ENCODE results near the gene PSMB1.

Gene PSMB1

DNA sequence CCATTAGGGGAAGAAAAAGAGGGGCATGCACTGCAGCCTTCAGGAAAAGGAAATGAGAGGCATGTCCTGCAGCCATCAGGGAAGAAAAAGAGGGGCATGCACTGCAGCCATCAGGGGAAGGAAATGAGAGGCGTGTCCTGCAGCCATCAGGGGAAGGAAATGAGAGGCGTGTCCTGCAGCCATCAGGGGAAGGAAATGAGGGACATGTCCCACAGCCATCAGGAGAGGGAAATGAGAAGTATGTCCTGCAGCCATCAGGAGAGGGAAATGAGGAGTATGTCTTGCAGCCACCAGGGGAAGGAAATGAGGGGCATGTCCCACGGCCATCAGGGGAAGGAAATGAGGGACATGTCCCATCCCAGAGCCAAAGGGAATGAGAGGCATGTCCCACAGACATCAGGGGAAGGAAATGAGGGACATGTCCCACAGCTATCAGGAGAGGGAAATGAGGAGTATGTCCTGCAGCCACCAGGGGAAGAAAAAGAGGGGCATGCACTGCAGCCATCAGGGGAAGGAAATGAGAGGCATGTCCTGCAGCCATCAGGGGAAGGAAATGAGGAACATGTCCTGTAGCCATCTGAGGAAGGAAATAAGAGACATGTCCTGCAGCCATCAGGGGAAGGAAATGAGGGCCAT lies 52.0 kb downstream of the PSMB1 start:
- no peak for DNase-seq

DNA sequence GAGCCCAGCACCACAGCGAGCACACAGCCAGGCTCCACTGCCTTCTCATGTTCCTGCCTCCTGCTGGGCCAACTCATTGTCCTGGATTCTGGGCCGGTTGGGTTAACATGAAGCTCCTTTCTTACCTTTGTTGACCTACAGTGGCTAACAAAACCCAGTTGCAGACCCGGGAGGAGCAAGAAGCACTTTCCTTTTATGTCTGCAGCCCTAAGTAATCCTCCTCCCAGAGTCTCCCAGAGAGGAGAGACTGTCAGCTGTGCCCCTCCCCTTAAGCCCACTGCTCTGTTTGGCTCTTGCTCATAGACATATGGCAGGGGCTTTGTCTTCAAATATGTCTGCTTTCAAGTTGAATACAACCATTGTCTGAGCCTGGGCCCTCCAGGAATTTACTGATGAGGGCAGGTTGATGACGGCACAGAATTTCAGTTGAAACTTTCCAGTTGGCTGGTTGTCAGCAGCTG lies 55.2 kb downstream of the PSMB1 start:
- DNase-seq, result no peak

DNA sequence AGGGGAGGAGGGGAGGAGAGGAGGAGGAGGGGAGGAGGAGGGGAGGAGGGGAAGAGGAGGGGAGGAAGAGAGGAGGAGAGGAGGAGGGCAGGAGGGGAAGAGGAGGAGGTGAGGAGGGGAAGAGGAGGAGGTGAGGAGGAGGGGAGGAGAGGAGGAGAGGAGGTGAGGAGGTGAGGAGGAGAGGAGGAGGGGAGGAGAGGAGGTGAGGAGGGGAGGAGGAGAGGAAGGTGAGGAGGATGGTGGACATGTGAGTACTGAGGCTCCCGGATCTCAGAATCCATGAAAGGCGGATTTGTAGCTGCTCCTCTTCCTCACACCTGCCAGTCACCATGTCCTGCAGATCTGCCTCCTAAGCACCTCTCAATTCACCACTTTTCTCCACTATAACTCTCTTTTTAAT lies 59.8 kb downstream of the PSMB1 start:
- DNase-seq, result no peak

DNA sequence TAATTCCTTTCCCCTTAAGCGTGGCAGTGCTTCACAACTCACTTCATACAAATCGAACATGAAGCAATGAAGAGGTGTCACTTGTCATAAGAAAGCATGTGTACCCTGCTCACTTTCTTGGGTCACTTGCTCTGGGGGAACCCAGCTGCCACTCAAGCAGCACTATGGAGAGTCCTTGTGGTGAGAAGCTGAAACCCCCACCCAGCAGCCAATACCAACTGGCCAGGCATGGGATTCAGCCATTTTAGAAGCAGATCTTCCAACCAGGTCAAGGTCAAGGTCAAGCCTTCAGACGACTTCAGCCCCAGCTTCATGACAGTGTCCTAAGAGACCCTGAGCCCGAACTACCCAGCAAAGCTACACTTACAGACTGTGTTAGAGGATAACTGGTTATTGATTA lies 62.8 kb downstream of the PSMB1 start:
- DNase-seq, result no peak

DNA sequence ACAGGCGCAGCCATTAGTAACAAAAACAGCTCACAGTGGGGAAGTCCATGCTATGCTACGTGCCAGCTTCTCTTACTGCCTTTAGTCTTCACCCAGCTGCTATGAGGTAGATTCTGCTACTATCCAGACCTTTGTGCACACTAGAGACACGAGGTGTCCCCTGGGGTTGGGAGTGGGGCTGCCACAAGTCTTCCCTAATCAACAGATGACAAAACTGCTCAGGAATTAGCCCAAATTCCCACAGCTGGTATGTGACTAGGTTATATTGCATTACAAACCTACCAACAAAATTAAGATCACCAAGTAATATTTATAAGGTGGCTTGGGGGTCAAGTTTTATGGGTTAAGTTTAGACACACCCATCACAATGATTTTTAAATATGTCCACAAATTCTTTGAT lies 63.3 kb downstream of the PSMB1 start:
- no peak for DNase-seq

DNA sequence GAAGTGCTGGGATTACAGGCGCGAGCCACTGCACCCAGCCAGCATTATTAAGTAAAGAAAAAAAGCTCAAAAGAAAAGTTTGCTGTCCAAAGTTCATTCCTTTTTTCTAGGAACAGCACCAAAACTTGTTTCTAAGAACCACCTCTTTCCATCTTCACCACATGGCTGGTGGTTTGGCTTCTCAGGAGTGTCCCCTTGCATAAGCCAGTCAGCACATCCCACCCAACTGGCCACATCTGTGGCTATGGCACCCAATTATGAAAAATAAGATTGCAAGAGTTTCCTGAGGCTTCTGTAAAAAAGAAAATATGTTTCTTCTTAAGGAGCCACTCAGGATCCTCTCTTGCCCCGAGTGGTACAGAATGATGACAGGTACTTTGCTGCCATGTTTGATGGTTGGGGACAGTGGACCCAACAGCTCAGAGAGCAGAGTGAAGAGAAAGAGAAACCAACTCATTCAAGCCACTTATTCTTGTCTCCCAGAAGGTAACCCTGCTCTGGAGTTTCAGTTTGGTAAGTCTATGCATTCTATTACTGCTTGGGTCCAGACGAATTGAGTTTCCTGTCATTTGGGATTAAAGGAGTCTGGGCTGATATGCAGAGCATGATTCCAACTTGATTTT lies 65.3 kb downstream of the PSMB1 start:
- no peak for DNase-seq

DNA sequence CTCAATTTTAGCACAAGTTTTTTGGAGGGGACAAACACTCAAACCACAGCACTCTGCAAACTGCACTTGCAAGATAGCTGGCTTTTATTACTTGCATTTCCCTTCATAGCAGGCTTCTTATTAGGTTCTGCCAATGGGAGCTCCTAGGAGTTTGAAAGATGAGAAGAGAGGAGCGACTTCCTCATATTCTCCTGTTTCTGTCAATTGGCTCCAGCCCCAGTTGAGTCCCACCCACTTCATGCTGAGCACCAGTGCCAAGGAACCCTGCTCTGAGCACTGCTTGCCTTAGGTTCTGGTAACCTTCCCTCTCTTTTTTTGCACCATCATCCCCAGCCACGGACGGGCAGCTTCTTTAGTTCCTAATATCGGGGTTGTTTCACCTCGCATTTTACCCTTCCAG lies 67.9 kb downstream of the PSMB1 start:
- no peak for DNase-seq
